ENCODE measurements around the gene PTCD2.
"Not testable (repeated sequence)": the region's sequence is repeated elsewhere in the genome, so short reads cannot be mapped to it uniquely, and the experiment has no call there.

The PTCD2 gene

GRCh38 chr5:72305194-72306142, 14.7 kb upstream of the PTCD2 start:
- Mint-ChIP-seq H3K4me3 (no peak overlapping the region), H3K4me1 (ENCODE audit: low read depth) (peaks cover 18% of the 10 kb centered on the region)

GRCh38 chr5:72307573-72307967, 12.6 kb upstream of the PTCD2 start:
- H3K4me3 Mint-ChIP-seq: peak overlapping the region; percentile 84
- H3K27me3 Mint-ChIP-seq: no peaks in the 10 kb centered on the region
- no peaks in the 10 kb centered on the region for H3K9me3 Mint-ChIP-seq
- intact Hi-C loops (cut with micrococcal nuclease): loop anchor here (5.0 kb wide), 2 partner anchors 510 to 525 kb away; partner anchors contain the start of gene TNPO1
- peaks cover 56% of the 10 kb centered on the region for H3K36me3 Mint-ChIP-seq (ENCODE audit: low read depth)
- peak overlapping the region; percentile 98 for H3K27ac Mint-ChIP-seq
- H3K4me1 Mint-ChIP-seq (ENCODE audit: low read depth): peaks cover 18% of the 10 kb centered on the region

More at GRCh38 chr5:72305194-72306142, 14.7 kb upstream of the PTCD2 start:
- no peaks in the 10 kb centered on the region for H3K9me3 Mint-ChIP-seq
- no peaks in the 10 kb centered on the region for H3K27me3 Mint-ChIP-seq
- intact Hi-C loops (cut with micrococcal nuclease): loop anchor here (5.0 kb wide), 2 partner anchors 512 to 523 kb away; partner anchors contain the start of gene TNPO1
- peaks cover 41% of the 10 kb centered on the region for H3K36me3 Mint-ChIP-seq (ENCODE audit: low read depth)
- peak overlapping the region; percentile 36 for H3K27ac Mint-ChIP-seq

DNA sequence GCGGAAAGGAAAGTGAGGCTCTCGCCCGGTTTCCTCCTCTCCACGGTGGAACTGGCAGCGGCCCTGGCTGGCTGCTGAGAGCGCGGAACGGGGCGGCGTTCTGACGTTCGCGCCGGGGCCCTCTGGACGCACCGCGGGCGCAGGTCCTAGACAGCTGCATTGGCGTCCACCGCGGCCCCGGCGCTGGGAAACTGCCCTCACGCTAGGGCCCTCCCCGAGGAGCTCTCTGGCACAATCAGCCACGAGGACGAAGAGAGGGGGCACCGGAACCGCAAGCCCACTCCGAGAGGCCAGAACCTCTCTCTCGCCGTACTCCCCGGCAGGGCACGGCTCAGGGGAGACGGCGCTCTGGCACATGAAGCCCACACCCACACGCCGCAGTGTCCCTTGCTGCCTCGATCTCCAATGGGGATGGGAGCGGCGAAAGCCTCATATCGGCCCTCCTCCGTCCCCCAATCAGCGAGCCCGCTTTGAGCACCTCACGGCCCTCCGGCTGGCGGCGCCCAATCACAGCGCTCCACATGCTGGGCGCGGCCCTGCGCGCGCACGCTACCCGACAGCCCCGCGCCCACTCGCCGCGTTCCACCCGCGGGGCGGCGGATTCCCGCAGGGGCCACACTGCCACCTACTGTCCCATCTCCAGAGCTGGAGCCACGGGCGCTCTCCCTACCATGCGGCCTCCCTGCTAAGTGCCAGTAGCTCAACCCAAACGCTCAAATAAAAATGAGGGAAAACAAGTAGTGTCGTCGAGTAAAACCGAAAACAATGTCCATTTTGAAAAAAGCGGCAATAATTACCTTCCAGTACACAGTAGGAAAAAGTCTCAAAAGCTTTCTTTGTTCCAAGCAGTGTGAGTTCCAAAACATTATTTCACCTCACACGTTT, 12.0 kb upstream of the PTCD2 start:
- intact Hi-C loops (cut with micrococcal nuclease): loop anchor here (1.0 to 5.0 kb wide), 4 partner anchors 12 to 526 kb away; partner anchors contain the start of genes MRPS27, PTCD2 and TNPO1
- no peaks in the 10 kb centered on the region for H3K9me3 Mint-ChIP-seq

GRCh38 chr5:72308853-72309191, 11.4 kb upstream of the PTCD2 start:
- no peak overlapping the region for H3K4me3 Mint-ChIP-seq
- peaks cover 18% of the 10 kb centered on the region for H3K4me1 Mint-ChIP-seq (ENCODE audit: low read depth)
- no peaks in the 10 kb centered on the region for H3K9me3 Mint-ChIP-seq
- intact Hi-C loops (cut with micrococcal nuclease): loop anchor here (1.0 to 5.0 kb wide), 4 partner anchors 11 to 527 kb away; partner anchors contain the start of genes MRPS27, PTCD2 and TNPO1
- H3K36me3 Mint-ChIP-seq (ENCODE audit: low read depth): peaks cover 59% of the 10 kb centered on the region
- peak overlapping the region; percentile 98 for H3K27ac Mint-ChIP-seq
- no peaks in the 10 kb centered on the region for H3K27me3 Mint-ChIP-seq

More for the DNA sequence above, 12.0 kb upstream of the PTCD2 start:
- Mint-ChIP-seq H3K4me3 (peak overlapping the region; percentile 84), H3K36me3 (ENCODE audit: low read depth) (peaks cover 56% of the 10 kb centered on the region), H3K27ac (peak overlapping the region; percentile 98), H3K4me1 (ENCODE audit: low read depth) (peaks cover 18% of the 10 kb centered on the region), H3K27me3 (no peaks in the 10 kb centered on the region)

DNA sequence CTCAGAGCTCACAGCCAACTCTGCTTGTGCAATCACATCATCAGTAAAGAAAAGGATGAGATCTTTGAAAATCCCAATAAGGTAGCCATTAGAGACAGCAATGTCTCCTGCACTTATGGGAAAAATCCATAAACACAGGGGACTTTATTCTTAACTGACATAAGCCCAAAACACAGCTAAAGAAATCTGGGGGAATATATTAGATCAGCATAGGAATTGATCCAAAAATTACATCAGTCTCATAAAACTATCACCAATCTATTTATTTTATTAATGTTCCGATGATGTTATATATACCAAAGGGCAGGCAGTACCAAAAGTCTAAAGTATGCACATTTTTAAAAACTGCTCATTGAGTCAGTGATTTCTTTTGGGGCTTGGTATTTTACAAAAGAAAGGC, 7.0 kb upstream of the PTCD2 start:
- H3K27ac Mint-ChIP-seq: no peak overlapping the region
- no peak overlapping the region for H3K4me3 Mint-ChIP-seq
- peaks cover 8% of the 10 kb centered on the region for H3K4me1 Mint-ChIP-seq (ENCODE audit: low read depth)
- intact Hi-C loops (cut with micrococcal nuclease): no loop called here
- H3K27me3 Mint-ChIP-seq: no peaks in the 10 kb centered on the region
- no peaks in the 10 kb centered on the region for H3K9me3 Mint-ChIP-seq
- peaks cover 71% of the 10 kb centered on the region for H3K36me3 Mint-ChIP-seq (ENCODE audit: low read depth)

- Mint-ChIP-seq H3K36me3 (ENCODE audit: low read depth) (peaks cover 57% of the 10 kb centered on the region), H3K4me1 (ENCODE audit: low read depth) (peaks cover 10% of the 10 kb centered on the region), H3K9me3 (no peaks in the 10 kb centered on the region), H3K4me3 (no peak overlapping the region), H3K27ac (no peak overlapping the region), H3K27me3 (no peaks in the 10 kb centered on the region)
- intact Hi-C loops (cut with micrococcal nuclease): no loop called here
These were observed 5.5 kb upstream of the PTCD2 start for GRCh38 chr5:72314571-72315172.

DNA sequence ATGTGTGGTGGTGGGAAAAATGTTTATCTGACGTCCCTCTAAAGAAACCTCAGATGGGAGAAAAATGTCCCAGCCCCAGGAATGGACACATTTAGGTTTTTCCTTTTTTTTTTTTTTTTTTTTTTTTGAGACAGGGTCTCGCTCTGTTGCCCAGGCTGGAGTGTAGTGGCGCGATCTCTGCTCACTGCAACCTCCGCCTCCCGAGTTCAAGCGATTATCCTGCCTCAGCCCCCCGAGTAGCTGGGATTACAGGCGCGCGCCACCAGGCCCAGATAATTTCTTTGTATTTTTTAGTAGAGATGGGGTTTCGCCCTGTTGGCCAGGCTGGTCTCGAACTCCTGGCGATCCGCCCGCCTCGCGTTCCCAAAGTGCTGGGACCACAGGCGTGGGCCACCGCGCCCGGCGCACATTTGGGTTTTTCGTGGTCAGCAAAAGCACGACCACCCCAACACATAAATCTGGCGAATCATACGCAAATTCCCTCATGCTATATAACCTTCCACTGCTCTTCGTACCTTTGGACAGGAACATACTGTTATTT, 668 bp upstream of the PTCD2 start:
- H3K9me3 Mint-ChIP-seq; intact Hi-C loops (cut with micrococcal nuclease); H3K27me3 Mint-ChIP-seq: not testable (repeated sequence)
- H3K4me3 Mint-ChIP-seq: peak overlapping the region; percentile 92
- H3K4me1 Mint-ChIP-seq (ENCODE audit: low read depth): peaks cover 14% of the 10 kb centered on the region
- peak overlapping the region; percentile 89 for H3K27ac Mint-ChIP-seq
- H3K36me3 Mint-ChIP-seq (ENCODE audit: low read depth): peaks cover 49% of the 10 kb centered on the region

DNA sequence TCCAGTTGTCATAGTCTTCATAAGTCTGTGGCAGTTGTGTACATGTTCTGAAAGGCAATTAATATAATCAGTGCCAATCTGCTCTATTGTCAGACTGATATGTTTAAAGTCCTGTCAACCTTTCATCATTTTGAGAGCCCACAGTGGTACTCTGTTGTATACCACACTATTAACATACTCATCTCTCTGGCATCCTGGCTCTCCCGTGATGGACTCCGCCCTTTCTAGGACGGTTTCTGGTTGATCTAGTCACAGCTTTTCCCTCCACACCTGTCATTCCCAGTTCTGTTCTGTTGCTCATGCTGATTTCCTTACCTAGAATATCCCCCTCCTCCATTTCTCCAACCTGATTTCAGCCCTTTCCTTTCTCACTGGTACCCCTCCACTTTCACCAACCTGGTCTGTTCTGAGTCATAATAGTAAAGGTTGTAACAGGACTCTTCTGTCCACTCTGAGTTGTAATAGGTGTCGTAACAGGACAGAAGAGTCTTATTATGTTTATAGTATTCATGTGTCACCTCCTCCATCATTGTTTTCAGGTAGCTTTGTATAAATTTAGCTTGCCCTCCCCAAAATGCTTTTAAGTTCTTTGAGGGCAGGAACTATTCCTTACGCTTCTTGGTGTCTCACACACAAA, 4.1 kb downstream of the PTCD2 start:
- no peaks in the 10 kb centered on the region for H3K9me3 Mint-ChIP-seq
- peaks cover 78% of the 10 kb centered on the region for H3K36me3 Mint-ChIP-seq (ENCODE audit: low read depth)
- H3K4me1 Mint-ChIP-seq (ENCODE audit: low read depth): peaks cover 5% of the 10 kb centered on the region
- no peak overlapping the region for H3K4me3 Mint-ChIP-seq
- H3K27me3 Mint-ChIP-seq: no peaks in the 10 kb centered on the region
- intact Hi-C loops (cut with micrococcal nuclease): no loop called here
- H3K27ac Mint-ChIP-seq: no peak overlapping the region

GRCh38 chr5:72325566-72326305, 5.6 kb downstream of the PTCD2 start:
- Mint-ChIP-seq H3K36me3 (ENCODE audit: low read depth) (peaks cover 80% of the 10 kb centered on the region), H3K9me3 (no peaks in the 10 kb centered on the region), H3K4me3 (no peak overlapping the region), H3K27ac (no peak overlapping the region), H3K27me3 (no peaks in the 10 kb centered on the region), H3K4me1 (ENCODE audit: low read depth) (peaks cover 5% of the 10 kb centered on the region)
- intact Hi-C loops (cut with micrococcal nuclease): no loop called here

DNA sequence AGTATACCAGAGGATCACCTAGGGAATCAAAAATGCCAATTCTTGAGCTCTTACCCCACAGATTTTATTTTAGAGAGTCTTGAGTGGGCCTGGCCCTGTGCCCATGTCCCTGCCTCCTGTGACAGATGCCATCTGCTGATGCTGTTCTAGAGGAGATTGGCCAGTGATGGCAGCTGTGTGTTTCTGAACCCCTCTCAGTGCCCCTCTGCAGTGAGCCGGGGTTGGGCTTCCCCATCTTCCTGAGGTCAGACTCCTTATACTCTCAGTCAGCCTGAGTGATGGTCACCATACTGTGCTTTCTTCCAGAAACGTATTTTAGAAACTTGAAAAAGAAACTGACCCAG, 6.1 kb downstream of the PTCD2 start:
- H3K4me3 Mint-ChIP-seq: no peak overlapping the region
- intact Hi-C loops (cut with micrococcal nuclease): no loop called here
- peaks cover 5% of the 10 kb centered on the region for H3K4me1 Mint-ChIP-seq (ENCODE audit: low read depth)
- H3K27me3 Mint-ChIP-seq: no peaks in the 10 kb centered on the region
- H3K27ac Mint-ChIP-seq: no peak overlapping the region
- peaks cover 86% of the 10 kb centered on the region for H3K36me3 Mint-ChIP-seq (ENCODE audit: low read depth)
- no peaks in the 10 kb centered on the region for H3K9me3 Mint-ChIP-seq

DNA sequence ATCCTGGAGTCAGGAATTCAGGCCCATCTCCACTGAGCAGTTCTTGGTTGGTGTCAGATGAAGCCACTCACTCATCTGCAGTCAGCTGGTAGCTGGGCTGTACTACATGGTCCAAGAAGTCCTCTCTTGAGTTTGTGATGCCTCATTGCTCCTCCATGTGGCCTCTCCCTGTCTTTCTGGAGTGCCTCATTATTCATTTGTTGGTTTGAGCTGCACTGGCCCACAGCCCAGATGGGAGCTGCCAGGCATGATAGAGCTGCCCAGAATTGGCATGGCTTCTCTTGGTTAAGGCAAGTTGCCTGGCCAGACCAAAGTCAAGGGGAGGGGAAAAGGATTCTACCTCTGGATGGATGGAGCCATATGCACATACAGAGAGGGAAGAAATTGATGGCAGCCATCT, 8.0 kb downstream of the PTCD2 start:
- intact Hi-C loops (cut with micrococcal nuclease): no loop called here
- peaks cover 84% of the 10 kb centered on the region for H3K36me3 Mint-ChIP-seq (ENCODE audit: low read depth)
- H3K4me1 Mint-ChIP-seq (ENCODE audit: low read depth): peaks cover 5% of the 10 kb centered on the region
- no peaks in the 10 kb centered on the region for H3K27me3 Mint-ChIP-seq
- H3K27ac Mint-ChIP-seq: no peak overlapping the region
- no peaks in the 10 kb centered on the region for H3K9me3 Mint-ChIP-seq
- H3K4me3 Mint-ChIP-seq: no peak overlapping the region

DNA sequence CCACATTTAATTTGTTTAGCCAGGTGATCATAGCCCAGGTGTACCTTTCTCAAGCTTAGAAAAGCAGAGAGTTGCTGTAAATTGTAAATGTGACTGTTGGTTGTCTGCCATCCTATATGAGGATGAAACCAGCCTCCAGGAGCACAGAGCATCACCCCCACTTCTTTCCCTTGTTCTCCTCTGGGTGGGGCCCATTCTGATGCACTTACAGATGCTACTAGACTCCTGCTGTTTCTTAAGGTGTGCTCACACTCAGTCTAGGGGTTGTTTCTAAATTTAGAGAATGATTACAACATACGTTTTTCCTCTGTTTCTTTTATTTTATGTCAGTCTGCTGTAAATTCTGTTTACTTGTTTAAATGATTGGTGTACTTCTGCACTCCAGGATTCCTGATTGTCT, 10.5 kb downstream of the PTCD2 start:
- Mint-ChIP-seq H3K27ac (no peak overlapping the region), H3K4me1 (ENCODE audit: low read depth) (no peaks in the 10 kb centered on the region), H3K27me3 (no peaks in the 10 kb centered on the region), H3K9me3 (no peaks in the 10 kb centered on the region), H3K4me3 (no peak overlapping the region), H3K36me3 (ENCODE audit: low read depth) (peaks cover 78% of the 10 kb centered on the region)
- intact Hi-C loops (cut with micrococcal nuclease): no loop called here

Data from dendritic cell treated with granulocyte-macrophage colony-stimulating factor and Interleukin-4, amounts not matched to agents 40 ng/mL and 50 ng/mL, for 4 days (primary cell).